SIG-M5 treated with dmso at 0.1 percent for 504 hours (cell line): ENCODE results near the gene SIMC1.
"Not testable (repeated sequence)": the region's sequence is repeated elsewhere in the genome, so short reads cannot be mapped to it uniquely, and the experiment has no call there.

Experiments used
- DNase-seq: peaks from one replicate; lab custom pipeline; 2025; ENCODE audit not compliant: unreplicated experiment; lab: John Stamatoyannopoulos, UW

Gene SIMC1

GRCh38 chr5:176214466-176215021 is 23.7 kb upstream of the SIMC1 start:
- DNase-seq = not testable (repeated sequence)

GRCh38 chr5:176216393-176216916 is 21.8 kb upstream of the SIMC1 start:
- not testable (repeated sequence) for DNase-seq

GRCh38 chr5:176217188-176217729 is 21.0 kb upstream of the SIMC1 start:
- not testable (repeated sequence) for DNase-seq

- DNase-seq = not testable (repeated sequence)
Observed at GRCh38 chr5:176217764-176218163, 20.5 kb upstream of the SIMC1 start.

GRCh38 chr5:176222006-176222405 is 16.2 kb upstream of the SIMC1 start:
- not testable (repeated sequence) for DNase-seq

- not testable (repeated sequence) for DNase-seq
Observed at GRCh38 chr5:176228358-176228757, 9.9 kb upstream of the SIMC1 start.

- DNase-seq = not testable (repeated sequence)
Observed at GRCh38 chr5:176233253-176233652, 5.0 kb upstream of the SIMC1 start.

GRCh38 chr5:176235155-176235554 is 3.1 kb upstream of the SIMC1 start:
- DNase-seq = peak; percentile 73

GRCh38 chr5:176238645-176239283 is 540 bp downstream of the SIMC1 start:
- DNase-seq = not testable (repeated sequence)

GRCh38 chr5:176239304-176239703 is 1.1 kb downstream of the SIMC1 start:
- not testable (repeated sequence) for DNase-seq

GRCh38 chr5:176244318-176244717 is 6.1 kb downstream of the SIMC1 start:
- not testable (repeated sequence) for DNase-seq

- not testable (repeated sequence) for DNase-seq
Observed at GRCh38 chr5:176245074-176245473, 6.8 kb downstream of the SIMC1 start.

- not testable (repeated sequence) for DNase-seq
Observed at GRCh38 chr5:176245489-176245888, 7.3 kb downstream of the SIMC1 start.

- DNase-seq = not testable (repeated sequence)
Observed at GRCh38 chr5:176250691-176251090, 12.5 kb downstream of the SIMC1 start.

- DNase-seq = not testable (repeated sequence)
Observed at GRCh38 chr5:176252171-176252570, 13.9 kb downstream of the SIMC1 start.

- DNase-seq = not testable (repeated sequence)
Observed at GRCh38 chr5:176253370-176254065, 15.3 kb downstream of the SIMC1 start.

GRCh38 chr5:176254066-176254393 is 15.8 kb downstream of the SIMC1 start:
- not testable (repeated sequence) for DNase-seq

- not testable (repeated sequence) for DNase-seq
Observed at GRCh38 chr5:176257871-176258505, 19.8 kb downstream of the SIMC1 start.

- DNase-seq = not testable (repeated sequence)
Observed at GRCh38 chr5:176260682-176261081, 22.5 kb downstream of the SIMC1 start.

GRCh38 chr5:176266448-176266847 is 28.2 kb downstream of the SIMC1 start:
- not testable (repeated sequence) for DNase-seq

GRCh38 chr5:176289018-176289417 is 50.8 kb downstream of the SIMC1 start:
- DNase-seq = not testable (repeated sequence)
